ENCODE data around the gene NCAN.

- TF ChIP-seq POLR2A (IDR thresholded peaks at IDR 0.05), result no peak
- TF ChIP-seq, protein P1, sequence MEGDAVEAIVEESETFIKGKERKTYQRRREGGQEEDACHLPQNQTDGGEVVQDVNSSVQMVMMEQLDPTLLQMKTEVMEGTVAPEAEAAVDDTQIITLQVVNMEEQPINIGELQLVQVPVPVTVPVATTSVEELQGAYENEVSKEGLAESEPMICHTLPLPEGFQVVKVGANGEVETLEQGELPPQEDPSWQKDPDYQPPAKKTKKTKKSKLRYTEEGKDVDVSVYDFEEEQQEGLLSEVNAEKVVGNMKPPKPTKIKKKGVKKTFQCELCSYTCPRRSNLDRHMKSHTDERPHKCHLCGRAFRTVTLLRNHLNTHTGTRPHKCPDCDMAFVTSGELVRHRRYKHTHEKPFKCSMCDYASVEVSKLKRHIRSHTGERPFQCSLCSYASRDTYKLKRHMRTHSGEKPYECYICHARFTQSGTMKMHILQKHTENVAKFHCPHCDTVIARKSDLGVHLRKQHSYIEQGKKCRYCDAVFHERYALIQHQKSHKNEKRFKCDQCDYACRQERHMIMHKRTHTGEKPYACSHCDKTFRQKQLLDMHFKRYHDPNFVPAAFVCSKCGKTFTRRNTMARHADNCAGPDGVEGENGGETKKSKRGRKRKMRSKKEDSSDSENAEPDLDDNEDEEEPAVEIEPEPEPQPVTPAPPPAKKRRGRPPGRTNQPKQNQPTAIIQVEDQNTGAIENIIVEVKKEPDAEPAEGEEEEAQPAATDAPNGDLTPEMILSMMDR (IDR thresholded peaks at IDR 0.05), result no peak
These were observed 63.2 kb downstream of the NCAN start for GRCh38 chr19:19274716-19275565.

Data from right lobe of liver (tissue), 4 donors.